WERI-Rb-1 (cell line): ENCODE measurements around the gene MYBBP1A.

ENCODE experiments used
- DNase-seq: peaks from one replicate; pipeline ENCODE4 v3.0.0-alpha.2; 2020
- H3K27ac ChIP-seq: fragments of 250-450 bp; sonication (Bioruptor Pico); 2 replicates; pipeline ENCODE4 v1.5.1; 2020; ENCODE audit warnings: mild to moderate bottlenecking, moderate library complexity
- H3K27me3 ChIP-seq: fragments of 250-450 bp; sonication (Bioruptor Pico); 2 replicates; pipeline ENCODE4 v1.5.1; 2021; ENCODE audit warnings: mild to moderate bottlenecking, low read depth, moderate library complexity; ENCODE audit not compliant: insufficient read depth, severe bottlenecking
- H3K36me3 ChIP-seq: fragments of 250-450 bp; sonication (Bioruptor Pico); 2 replicates; pipeline ENCODE4 v1.5.1; 2020; ENCODE audit warnings: mild to moderate bottlenecking, moderate library complexity
- H3K4me3 ChIP-seq: 2 replicates; pipeline ENCODE4 v1.5.1; 2011; ENCODE audit warnings: low read depth, mild to moderate bottlenecking, control low read depth, low read length
- H3K9me3 ChIP-seq: fragments of 250-450 bp; sonication (Bioruptor Pico); 2 replicates; pipeline ENCODE4 v1.5.1; 2021; ENCODE audit warnings: mild to moderate bottlenecking, moderate library complexity; ENCODE audit not compliant: severe bottlenecking
- CTCF ChIP-seq: IDR thresholded peaks from 2 replicates; pipeline ENCODE4 v1.5.1; 2011; ENCODE audit warnings: low read depth, mild to moderate bottlenecking, control low read depth, inconsistent platforms, low read length

Gene MYBBP1A

GRCh38 chr17:4553669-4554068 is 1.5 kb downstream of the MYBBP1A start:
- Histone ChIP-seq H3K27ac (no peak overlapping the region), H3K4me3 (no peak overlapping the region), H3K36me3 (peaks cover 49% of the 10 kb centered on the region), H3K9me3 (no peaks in the 10 kb centered on the region), H3K27me3 (no peaks in the 10 kb centered on the region)
- no peak for TF ChIP-seq CTCF
- DNase-seq: no peak

- Histone ChIP-seq H3K27ac (no peak overlapping the region), H3K27me3 (no peaks in the 10 kb centered on the region), H3K36me3 (peaks cover 62% of the 10 kb centered on the region), H3K9me3 (no peaks in the 10 kb centered on the region), H3K4me3 (no peak overlapping the region)
- no peak for TF ChIP-seq CTCF
- no peak for DNase-seq
Observed at GRCh38 chr17:4551796-4552525, 3.2 kb downstream of the MYBBP1A start.

- Histone ChIP-seq H3K27me3 (no peaks in the 10 kb centered on the region), H3K36me3 (peaks cover 71% of the 10 kb centered on the region), H3K27ac (no peak overlapping the region), H3K9me3 (no peaks in the 10 kb centered on the region), H3K4me3 (no peak overlapping the region)
- no peak for DNase-seq
- TF ChIP-seq CTCF: 0 out of 2 replicates have a peak, but pooled peaks have one; percentile 24
Observed at GRCh38 chr17:4551141-4551540, 4.0 kb downstream of the MYBBP1A start.

GRCh38 chr17:4550534-4551039 is 4.6 kb downstream of the MYBBP1A start:
- DNase-seq: no peak
- H3K9me3 ChIP-seq: no peaks in the 10 kb centered on the region
- H3K36me3 ChIP-seq: peaks cover 71% of the 10 kb centered on the region
- no peak overlapping the region for H3K27ac ChIP-seq
- TF ChIP-seq CTCF: no peak
- H3K4me3 ChIP-seq: no peak overlapping the region
- H3K27me3 ChIP-seq: no peaks in the 10 kb centered on the region

- DNase-seq: no peak
- Histone ChIP-seq H3K27me3 (no peaks in the 10 kb centered on the region), H3K27ac (no peak overlapping the region), H3K36me3 (peaks cover 71% of the 10 kb centered on the region), H3K4me3 (no peak overlapping the region), H3K9me3 (no peaks in the 10 kb centered on the region)
- TF ChIP-seq CTCF: no peak
Observed at GRCh38 chr17:4549781-4550533, 5.2 kb downstream of the MYBBP1A start.
